ENCODE results near the gene TIMM44. TPM values are rescaled to one million over a fixed set of nuclear protein-coding genes. Genes with fewer than 3 reads are reported as not detected.

TIMM44 gene
- total RNA-seq, 4 donors from 2014 or later, result 65.7 to 108 (median 86.4) TPM

- peaks cover 0 to 95% of the 10 kb centered on the region in 2 donors for H3K36me3 ChIP-seq
- TF ChIP-seq POLR2AphosphoS5 (IDR thresholded peaks at IDR 0.05) (no peak), POLR2A (IDR thresholded peaks at IDR 0.05) (no peak), CTCF (IDR thresholded peaks at IDR 0.05) (no peak), EP300 (IDR thresholded peaks at IDR 0.05) (no peak)
- WGBS, 2 donors (ENCODE audit: low coverage in 1 of 2), result 100% methylated on average over 1 to 2 of the region's 35 CpGs
- H3K4me3 ChIP-seq, result no peak overlapping the region
- no peaks in the 10 kb centered on the region for H3K9me3 ChIP-seq
- no peaks in the 10 kb centered on the region for H3K27me3 ChIP-seq
- no peak for ATAC-seq
- no peak overlapping the region for H3K27ac ChIP-seq
- no peaks in the 10 kb centered on the region for H3K4me1 ChIP-seq
These were observed 28.4 kb upstream of the TIMM44 start for GRCh38 chr19:7971553-7972520.

GRCh38 chr19:7970716-7971448 lies 27.4 kb upstream of the TIMM44 start:
- TF ChIP-seq CTCF (IDR thresholded peaks at IDR 0.05) (peak in 3 of 4 experiments; percentile 40 to 58 (median 44)), EP300 (IDR thresholded peaks at IDR 0.05) (no peak)
- Histone ChIP-seq H3K4me1 (no peaks in the 10 kb centered on the region), H3K4me3 (no peak overlapping the region), H3K9me3 (no peaks in the 10 kb centered on the region), H3K27ac (no peak overlapping the region), H3K36me3 (peaks cover 0 to 97% of the 10 kb centered on the region in 2 donors), H3K27me3 (no peaks in the 10 kb centered on the region)
- WGBS, 2 donors (ENCODE audit: low coverage in 1 of 2), result 65 to 83% methylated on average over 1 to 9 of the region's 12 CpGs
- ATAC-seq, result no peak

- TF ChIP-seq EP300 (IDR thresholded peaks at IDR 0.05) (no peak), CTCF (IDR thresholded peaks at IDR 0.05) (no peak)
- no peaks in the 10 kb centered on the region for H3K9me3 ChIP-seq
- H3K27me3 ChIP-seq, result no peaks in the 10 kb centered on the region
- H3K36me3 ChIP-seq, result peaks cover 0 to 97% of the 10 kb centered on the region in 2 donors
- no peak overlapping the region for H3K4me3 ChIP-seq
- 70 to 88% methylated on average over 2 to 11 of the region's 11 CpGs for WGBS, 2 donors (ENCODE audit: low coverage in 1 of 2)
- ATAC-seq, result no peak
- no peaks in the 10 kb centered on the region for H3K4me1 ChIP-seq
- no peak overlapping the region for H3K27ac ChIP-seq
These were observed 26.1 kb upstream of the TIMM44 start for GRCh38 chr19:7969555-7969939.

- WGBS, 2 donors (ENCODE audit: low coverage in 1 of 2), result 60 to 75% methylated on average over 2 to 5 of the region's 20 CpGs
- peaks cover 0 to 97% of the 10 kb centered on the region in 2 donors for H3K36me3 ChIP-seq
- no peaks in the 10 kb centered on the region for H3K27me3 ChIP-seq
- H3K4me3 ChIP-seq, result no peak overlapping the region
- no peaks in the 10 kb centered on the region for H3K9me3 ChIP-seq
- TF ChIP-seq POLR2A (IDR thresholded peaks at IDR 0.05), result no peak
- no peak for TF ChIP-seq EP300 (IDR thresholded peaks at IDR 0.05)
- no peak overlapping the region for H3K27ac ChIP-seq
- no peak for ATAC-seq
- no peaks in the 10 kb centered on the region for H3K4me1 ChIP-seq
These were observed 25.5 kb upstream of the TIMM44 start for GRCh38 chr19:7968796-7969554.

All from gastroesophageal sphincter (tissue), 4 donors.